Progenitor cell of endocrine pancreas (in vitro differentiated cells): ENCODE data around the gene RASSF1. TPM values are rescaled to one million over a fixed set of nuclear protein-coding genes. Genes with fewer than 3 reads are reported as not detected.
A peak's percentile ranks its signal among the peaks of the same experiment; 100 is the strongest.

ENCODE experiments used
- DNase-seq: peaks from one replicate; pipeline ENCODE4 v3.0.0; 2021; ENCODE audit warnings: low spot score; ENCODE audit not compliant: unreplicated experiment
- H3K27ac Mint-ChIP-seq: 2 replicates; pipeline ENCODE4 v1.8.0; 2021; ENCODE audit warnings: mild to moderate bottlenecking, moderate library complexity, mixed read lengths
- H3K27me3 Mint-ChIP-seq: 2 replicates; pipeline ENCODE4 v1.8.0; 2021; ENCODE audit warnings: mixed read lengths
- H3K36me3 Mint-ChIP-seq: 2 replicates; pipeline ENCODE4 v1.8.0; 2022; ENCODE audit warnings: mixed read lengths; ENCODE audit not compliant: insufficient read depth
- H3K4me1 Mint-ChIP-seq: 2 replicates; pipeline ENCODE4 v1.8.0; 2021; ENCODE audit warnings: low read depth, mixed read lengths
- H3K4me3 Mint-ChIP-seq: 2 replicates; pipeline ENCODE4 v1.8.0; 2021; ENCODE audit warnings: low read depth, mild to moderate bottlenecking, moderate library complexity, mixed read lengths
- H3K9me3 Mint-ChIP-seq: 2 replicates; pipeline ENCODE4 v1.8.0; 2021; ENCODE audit warnings: low read depth, mixed read lengths
- total RNA-seq: library from RNA; stranded (reverse); gene quantifications from 2 replicates; pipeline ENCODE4 v1.2.1, GENCODE V29; 2021
- TF ChIP-seq, protein P1 (sequence below): fragments of 200-600 bp; sonication (generic); IDR thresholded peaks from one replicate; pipeline ENCODE4 v1.5.0; 2021; ENCODE audit warnings: antibody characterized with exemption, mild to moderate bottlenecking; ENCODE audit not compliant: unreplicated experiment

Gene RASSF1
- total RNA-seq, 1 donor from 2014 or later = 11.7 TPM

DNA sequence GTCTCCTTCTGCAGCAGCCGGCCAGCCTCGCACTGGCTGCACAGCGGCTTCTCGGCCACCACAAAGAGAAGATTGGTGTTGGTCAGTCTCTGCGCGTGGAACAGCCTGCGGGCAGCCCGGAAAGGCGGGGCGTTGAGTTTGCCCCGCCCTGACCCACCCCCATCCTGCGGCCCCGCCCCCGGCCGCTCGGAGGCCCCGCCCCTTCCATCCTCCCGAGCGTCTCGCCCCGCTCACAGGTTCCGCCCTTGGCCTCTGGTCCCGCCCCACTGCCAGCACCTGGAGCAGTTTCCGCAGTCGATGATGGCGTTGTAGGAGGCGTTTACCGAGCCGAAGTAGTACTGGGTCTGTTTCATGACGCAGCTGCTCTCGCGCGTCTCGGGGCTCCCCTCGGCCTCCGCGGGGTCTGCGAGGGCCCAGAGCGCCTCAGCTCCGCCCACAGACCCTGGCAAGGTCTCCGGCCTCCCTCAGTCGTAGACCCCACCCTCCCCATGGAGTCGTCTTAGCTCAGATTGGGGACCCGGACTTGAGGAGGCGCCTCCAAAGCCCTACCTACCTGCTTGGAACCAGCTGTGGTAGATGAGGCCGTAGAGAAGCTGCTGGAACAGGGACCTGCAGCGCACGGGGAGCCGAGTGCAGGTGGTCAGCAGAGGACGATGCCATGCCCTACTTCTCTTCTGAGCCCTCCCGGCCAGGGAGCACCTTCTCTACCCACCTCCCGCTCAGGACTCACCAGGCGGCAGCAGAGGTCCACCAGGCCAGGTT is 24.6 kb upstream of the RASSF1 start:
- Mint-ChIP-seq H3K27me3 (peaks cover 4% of the 10 kb centered on the region), H3K4me3 (peak overlapping the region; percentile 76), H3K4me1 (no peaks in the 10 kb centered on the region), H3K27ac (peak overlapping the region; percentile 74), H3K9me3 (no peaks in the 10 kb centered on the region), H3K36me3 (no peaks in the 10 kb centered on the region)
- TF ChIP-seq, protein P1, sequence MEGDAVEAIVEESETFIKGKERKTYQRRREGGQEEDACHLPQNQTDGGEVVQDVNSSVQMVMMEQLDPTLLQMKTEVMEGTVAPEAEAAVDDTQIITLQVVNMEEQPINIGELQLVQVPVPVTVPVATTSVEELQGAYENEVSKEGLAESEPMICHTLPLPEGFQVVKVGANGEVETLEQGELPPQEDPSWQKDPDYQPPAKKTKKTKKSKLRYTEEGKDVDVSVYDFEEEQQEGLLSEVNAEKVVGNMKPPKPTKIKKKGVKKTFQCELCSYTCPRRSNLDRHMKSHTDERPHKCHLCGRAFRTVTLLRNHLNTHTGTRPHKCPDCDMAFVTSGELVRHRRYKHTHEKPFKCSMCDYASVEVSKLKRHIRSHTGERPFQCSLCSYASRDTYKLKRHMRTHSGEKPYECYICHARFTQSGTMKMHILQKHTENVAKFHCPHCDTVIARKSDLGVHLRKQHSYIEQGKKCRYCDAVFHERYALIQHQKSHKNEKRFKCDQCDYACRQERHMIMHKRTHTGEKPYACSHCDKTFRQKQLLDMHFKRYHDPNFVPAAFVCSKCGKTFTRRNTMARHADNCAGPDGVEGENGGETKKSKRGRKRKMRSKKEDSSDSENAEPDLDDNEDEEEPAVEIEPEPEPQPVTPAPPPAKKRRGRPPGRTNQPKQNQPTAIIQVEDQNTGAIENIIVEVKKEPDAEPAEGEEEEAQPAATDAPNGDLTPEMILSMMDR = no peak
- DNase-seq = peak; percentile 87

DNA sequence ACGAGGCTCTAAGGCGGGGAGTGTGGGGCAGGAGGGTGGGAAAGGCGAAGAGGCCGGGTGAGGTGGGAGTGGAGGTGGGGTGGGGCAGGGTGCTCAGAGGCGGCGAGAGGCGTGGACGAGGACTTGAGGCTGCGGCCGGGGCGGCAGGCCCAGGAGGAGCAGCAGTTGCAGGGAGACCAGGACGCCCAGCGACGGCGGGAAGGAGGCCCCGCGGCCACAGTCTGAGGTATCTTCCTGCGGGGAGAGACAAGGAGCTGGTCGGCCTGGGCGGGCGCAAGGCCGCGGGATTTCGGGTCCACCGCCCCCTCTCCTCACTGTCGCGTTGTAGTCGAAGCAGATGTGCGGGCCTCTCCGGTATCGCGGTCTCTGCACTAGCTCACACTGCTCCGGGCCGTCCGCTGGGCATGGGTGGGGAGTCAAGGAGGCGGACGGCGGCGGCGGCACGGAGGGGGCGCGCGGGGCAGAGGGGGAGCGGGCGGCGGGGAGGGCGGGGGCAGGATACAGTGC is 24.0 kb upstream of the RASSF1 start:
- Mint-ChIP-seq H3K36me3 (no peaks in the 10 kb centered on the region), H3K4me1 (peaks cover 2% of the 10 kb centered on the region), H3K27me3 (peaks cover 4% of the 10 kb centered on the region), H3K4me3 (peak overlapping the region; percentile 76), H3K27ac (peak overlapping the region; percentile 62), H3K9me3 (no peaks in the 10 kb centered on the region)
- TF ChIP-seq, protein P1 = no peak
- DNase-seq = no peak

GRCh38 chr3:50359760-50360110 is 19.1 kb upstream of the RASSF1 start:
- no peaks in the 10 kb centered on the region for H3K9me3 Mint-ChIP-seq
- peak overlapping the region; percentile 94 for H3K4me3 Mint-ChIP-seq
- H3K27ac Mint-ChIP-seq = no peak overlapping the region

GRCh38 chr3:50358911-50359759 is 18.5 kb upstream of the RASSF1 start, which contains the start of gene TMEM115:
TSS of gene TMEM115 (minus strand) at chr3:50359521. CDS start at chr3:50359063, 458 bp downstream.
- no peaks in the 10 kb centered on the region for H3K27me3 Mint-ChIP-seq
- TF ChIP-seq, protein P1 = no peak
- peak within 1 kb of the TSS; percentile 94 for H3K4me3 Mint-ChIP-seq
- peak; percentile 88 for DNase-seq
- peaks cover 27% of the 10 kb centered on the region for H3K4me1 Mint-ChIP-seq
- peaks cover 2% of the 10 kb centered on the region for H3K36me3 Mint-ChIP-seq
- peak within 1 kb of the TSS; percentile 96 for H3K27ac Mint-ChIP-seq
- no peaks in the 10 kb centered on the region for H3K9me3 Mint-ChIP-seq

More at GRCh38 chr3:50359760-50360110, 19.1 kb upstream of the RASSF1 start:
- DNase-seq = no peak
- H3K4me1 Mint-ChIP-seq = peaks cover 27% of the 10 kb centered on the region
- H3K36me3 Mint-ChIP-seq = no peaks in the 10 kb centered on the region
- H3K27me3 Mint-ChIP-seq = no peaks in the 10 kb centered on the region
- TF ChIP-seq, protein P1 = no peak

GRCh38 chr3:50358355-50358910 is 17.8 kb upstream of the RASSF1 start:
- Mint-ChIP-seq H3K27ac (peak overlapping the region; percentile 93), H3K4me3 (peak overlapping the region; percentile 94), H3K36me3 (peaks cover 2% of the 10 kb centered on the region), H3K4me1 (peaks cover 27% of the 10 kb centered on the region), H3K9me3 (no peaks in the 10 kb centered on the region), H3K27me3 (no peaks in the 10 kb centered on the region)
- DNase-seq = no peak
- TF ChIP-seq, protein P1 = no peak
